ENCODE measurements around the gene TGFBR2. TPM values are rescaled to one million over a fixed set of nuclear protein-coding genes. Genes with fewer than 3 reads are reported as not detected.

Gene TGFBR2
- polyA plus RNA-seq, 1 donor (not counting 4 experiments of a cell fraction or from before 2014, with no cell fraction given), result 303 TPM

DNA sequence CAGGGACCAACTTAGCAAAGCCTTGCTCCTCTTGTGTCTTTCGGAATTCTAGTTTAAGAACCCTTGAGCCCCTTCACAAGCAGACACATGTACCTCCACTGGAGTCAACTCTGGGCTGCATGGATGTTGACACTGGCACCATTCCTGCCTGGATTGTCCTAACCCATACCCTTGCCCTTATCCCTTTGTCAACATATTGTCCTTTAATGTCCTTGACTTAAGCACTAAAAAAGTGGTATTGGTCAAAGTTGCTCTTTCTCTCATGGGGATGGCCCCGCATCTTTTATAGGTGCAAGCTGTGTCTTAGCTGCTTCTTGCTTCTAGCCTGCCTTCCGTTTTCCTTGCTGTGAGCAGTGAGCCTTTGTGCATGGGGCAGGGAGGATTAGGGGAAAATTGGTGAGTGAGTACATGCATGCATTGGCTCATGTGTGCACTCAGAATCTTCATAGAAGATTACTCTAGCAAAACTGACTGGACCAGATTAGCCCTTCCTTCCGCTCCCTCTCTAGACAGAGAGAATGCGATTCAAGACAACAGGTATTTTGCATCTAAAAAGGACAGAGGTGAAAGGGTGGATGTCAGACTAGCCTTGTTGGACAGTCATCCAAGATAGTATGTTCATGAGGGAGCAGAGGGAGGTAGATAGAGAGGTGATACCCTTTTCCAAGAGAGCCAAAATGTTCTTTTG, 42.4 kb downstream of the TGFBR2 start:
- H3K9ac ChIP-seq (ENCODE audit: control insufficient read depth, extremely low read depth, insufficient read depth, low read length), result no peak overlapping the region
- DNase-seq (ENCODE audit: low read depth, low spot score), result no peak
- H3K4me3 ChIP-seq (ENCODE audit: control insufficient read depth in 2 of 3, extremely low read depth in 1 of 3, insufficient read depth in 2 of 3, low read depth in 1 of 3, low read length in 3 of 3), result no peak overlapping the region
- H3K9me3 ChIP-seq (ENCODE audit: control insufficient read depth, low read depth, low read length), result no peaks in the 10 kb centered on the region
- peaks cover 4% of the 10 kb centered on the region for H3K9me1 ChIP-seq (ENCODE audit: control insufficient read depth, extremely low read depth, insufficient read depth, low read length)
- peaks cover 88% of the 10 kb centered on the region for H3K79me2 ChIP-seq (ENCODE audit: control insufficient read depth, insufficient read depth, low read length)
- peaks cover 10% of the 10 kb centered on the region for H4K20me1 ChIP-seq (ENCODE audit: control insufficient read depth, extremely low read depth, insufficient read depth, low read length)
- H3K27me3 ChIP-seq (ENCODE audit: control insufficient read depth, extremely low read depth, insufficient read depth, low read length), result no peaks in the 10 kb centered on the region
- dilution Hi-C loops (cut with MboI; ENCODE audit: extremely low pct_ligation_motif_present, low sequenced_read_pairs), result no loop called here
- H2AFZ ChIP-seq (ENCODE audit: control insufficient read depth, low read length), result no peak overlapping the region
- TF ChIP-seq CTCF (optimal IDR thresholded peaks at IDR 0.05 in 1 of 3, IDR thresholded peaks at IDR 0.05 in 1 of 3, conservative IDR thresholded peaks at IDR 0.05 in 1 of 3; ENCODE audit: extremely low read depth in 1 of 3, insufficient read depth in 2 of 3, low read length in 3 of 3) (no peak), EZH2 (IDR thresholded peaks at IDR 0.05; ENCODE audit: low read length) (no peak)
- H3K27ac ChIP-seq (ENCODE audit: control insufficient read depth, insufficient read depth, low read length), result no peak overlapping the region
- H3K4me2 ChIP-seq (ENCODE audit: control insufficient read depth, extremely low read depth, insufficient read depth, low read depth, low read length), result no peak overlapping the region
- no peaks in the 10 kb centered on the region for H3K4me1 ChIP-seq (ENCODE audit: control insufficient read depth, extremely low read depth, insufficient read depth, low read length)
- no peak for FAIRE-seq
- H3K36me3 ChIP-seq (ENCODE audit: control insufficient read depth in 2 of 2, extremely low read depth in 1 of 2, insufficient read depth in 2 of 2, low read length in 2 of 2), result peaks cover 45 to 75% of the 10 kb centered on the region in 2 experiments

- no peak overlapping the region for H3K27ac ChIP-seq (ENCODE audit: control insufficient read depth, insufficient read depth, low read length)
Observed at GRCh38 chr3:30649572-30650318, 43.3 kb downstream of the TGFBR2 start.

More at GRCh38 chr3:30649572-30650318, 43.3 kb downstream of the TGFBR2 start:
- Histone ChIP-seq H3K4me1 (ENCODE audit: control insufficient read depth, extremely low read depth, insufficient read depth, low read length) (peaks cover 7% of the 10 kb centered on the region), H3K36me3 (ENCODE audit: control insufficient read depth in 2 of 2, extremely low read depth in 1 of 2, insufficient read depth in 2 of 2, low read length in 2 of 2) (peaks cover 51 to 78% of the 10 kb centered on the region in 2 experiments), H3K4me2 (ENCODE audit: control insufficient read depth, extremely low read depth, insufficient read depth, low read depth, low read length) (no peak overlapping the region), H3K4me3 (ENCODE audit: control insufficient read depth in 2 of 3, extremely low read depth in 1 of 3, insufficient read depth in 2 of 3, low read depth in 1 of 3, low read length in 3 of 3) (no peak overlapping the region), H3K9me3 (ENCODE audit: control insufficient read depth, low read depth, low read length) (no peaks in the 10 kb centered on the region), H3K9ac (ENCODE audit: control insufficient read depth, extremely low read depth, insufficient read depth, low read length) (no peak overlapping the region), H3K9me1 (ENCODE audit: control insufficient read depth, extremely low read depth, insufficient read depth, low read length) (peaks cover 3% of the 10 kb centered on the region), H2AFZ (ENCODE audit: control insufficient read depth, low read length) (no peak overlapping the region), H3K79me2 (ENCODE audit: control insufficient read depth, insufficient read depth, low read length) (peaks cover 87% of the 10 kb centered on the region), H4K20me1 (ENCODE audit: control insufficient read depth, extremely low read depth, insufficient read depth, low read length) (peaks cover 7% of the 10 kb centered on the region), H3K27me3 (ENCODE audit: control insufficient read depth, extremely low read depth, insufficient read depth, low read length) (no peaks in the 10 kb centered on the region)
- no peak for FAIRE-seq
- no peak for TF ChIP-seq EZH2 (IDR thresholded peaks at IDR 0.05; ENCODE audit: low read length)
- no peak for TF ChIP-seq CTCF (optimal IDR thresholded peaks at IDR 0.05 in 1 of 3, IDR thresholded peaks at IDR 0.05 in 1 of 3, conservative IDR thresholded peaks at IDR 0.05 in 1 of 3; ENCODE audit: extremely low read depth in 1 of 3, insufficient read depth in 2 of 3, low read length in 3 of 3)
- dilution Hi-C loops (cut with MboI; ENCODE audit: extremely low pct_ligation_motif_present, low sequenced_read_pairs), result no loop called here
- DNase-seq (ENCODE audit: low read depth, low spot score), result no peak

Data from keratinocyte (primary cell).